Islet precursor cell (in vitro differentiated cells): ENCODE data around the gene SLC16A13.
A peak's percentile ranks its signal among the peaks of the same experiment; 100 is the strongest.

Experiments
- DNase-seq: peaks from one replicate; pipeline ENCODE4 v3.0.0-alpha.2; 2018

SLC16A13 gene

GRCh38 chr17:7014261-7014994 lies 21.4 kb upstream of the SLC16A13 start:
- DNase-seq: peak; percentile 99

GRCh38 chr17:7014995-7015958 lies 20.5 kb upstream of the SLC16A13 start:
- DNase-seq: peak; percentile 83

GRCh38 chr17:7016418-7016817 lies 19.4 kb upstream of the SLC16A13 start:
- DNase-seq: no peak

- no peak for DNase-seq
Observed at GRCh38 chr17:7016886-7017826, 18.7 kb upstream of the SLC16A13 start.

- no peak for DNase-seq
Observed at GRCh38 chr17:7017827-7018200, 18.0 kb upstream of the SLC16A13 start.

- no peak for DNase-seq
Observed at GRCh38 chr17:7018331-7018964, 17.4 kb upstream of the SLC16A13 start.

- no peak for DNase-seq
Observed at GRCh38 chr17:7019367-7019766, 16.4 kb upstream of the SLC16A13 start.

- peak; percentile 90 for DNase-seq
Observed at GRCh38 chr17:7019839-7020519, 15.8 kb upstream of the SLC16A13 start.

- no peak for DNase-seq
Observed at GRCh38 chr17:7020894-7021664, 14.7 kb upstream of the SLC16A13 start.

GRCh38 chr17:7021993-7022778 lies 13.6 kb upstream of the SLC16A13 start:
- peak; percentile 85 for DNase-seq

- no peak for DNase-seq
Observed at GRCh38 chr17:7022781-7023571, 12.8 kb upstream of the SLC16A13 start, which contains the start of gene BCL6B. Gene BCL6B, plus strand, starts transcription at chr17:7023050. Its CDS starts 622 bp downstream, at chr17:7023672.

- DNase-seq: peak; percentile 98
Observed at GRCh38 chr17:7023576-7024401, 12.0 kb upstream of the SLC16A13 start.

GRCh38 chr17:7024402-7024785 lies 11.4 kb upstream of the SLC16A13 start:
- DNase-seq: peak; percentile 55

GRCh38 chr17:7025245-7025644 lies 10.6 kb upstream of the SLC16A13 start:
- DNase-seq: no peak

- DNase-seq: peak; percentile 53
Observed at GRCh38 chr17:7026471-7027115, 9.2 kb upstream of the SLC16A13 start.

- DNase-seq: peak; percentile 49
Observed at GRCh38 chr17:7027335-7027734, 8.5 kb upstream of the SLC16A13 start.

- DNase-seq: no peak
Observed at GRCh38 chr17:7029096-7029495, 6.7 kb upstream of the SLC16A13 start.

- DNase-seq: no peak
Observed at GRCh38 chr17:7029659-7030058, 6.2 kb upstream of the SLC16A13 start.
